Body of pancreas (tissue), 4 donors: ENCODE data around the gene ADAP2. TPM values are rescaled to one million over a fixed set of nuclear protein-coding genes. Genes with fewer than 3 reads are reported as not detected.
"Not testable (repeated sequence)": the region's sequence is repeated elsewhere in the genome, so short reads cannot be mapped to it uniquely, and the experiment has no call there.

ENCODE experiments used
- ATAC-seq: fragments of 150-250 bp; one replicate; pipeline ENCODE4 v1.9.1; 2016
- DNase-seq, 4 donors: peaks; one replicate each; pipeline ENCODE4 v3.0.0-alpha.2; 2019
- H3K27ac ChIP-seq, 4 donors: fragments of 200-600 bp; sonication (generic); 1 replicate in 3 of 4; 2 replicates in 1 of 4; pipeline versions ENCODE4 v1.5.1 to v1.6.1; 2016 to 2019; ENCODE audit warnings: mild to moderate bottlenecking in 1 of 4, mixed read lengths in 1 of 4, moderate library complexity in 1 of 4
- H3K27me3 ChIP-seq, 2 donors: fragments of 200-600 bp; sonication (generic); one replicate each; pipeline ENCODE4 v1.6.0; 2016; ENCODE audit warnings: mild to moderate bottlenecking in 1 of 2
- H3K36me3 ChIP-seq, 2 donors: fragments of 200-600 bp; sonication (generic); replicated peaks in 1 of 2; 2 replicates each; pipeline ENCODE4 v1.5.1; 2016; ENCODE audit warnings: low read depth in 2 of 2; ENCODE audit not compliant: insufficient read depth in 1 of 2
- H3K4me1 ChIP-seq: fragments of 200-600 bp; sonication (generic); one replicate; pipeline ENCODE4 v1.6.0; 2016
- H3K4me3 ChIP-seq, 2 donors: fragments of 200-600 bp; sonication (generic); 1 replicate in 1 of 2; 2 replicates in 1 of 2; pipeline ENCODE4 v1.5.1; 2016 to 2019
- H3K9me3 ChIP-seq, 3 donors: fragments of 200-600 bp; sonication (generic); 1 replicate in 2 of 3; 2 replicates in 1 of 3; pipeline ENCODE4 v1.5.1; 2016
- CTCF ChIP-seq, 7 experiments: fragments of 450-650 bp in 4 of 7; fragments of 200-600 bp in 3 of 7; sonication (generic) in 3 of 7; IDR thresholded peaks; one replicate each; pipeline ENCODE4 v1.5.1; 2016 to 2019; ENCODE audit warnings: antibody characterized with exemption in 7 of 7
- POLR2A ChIP-seq, 3 donors: fragments of 450-650 bp; IDR thresholded peaks; one replicate each; pipeline ENCODE4 v1.6.1; 2016; ENCODE audit warnings: antibody characterized with exemption in 3 of 3, mild to moderate bottlenecking in 2 of 3
- WGBS, 2 donors: methylation state at CpG; one replicate each; pipeline ENCODE4 v1.1.5; 2017; 5-methylcytosine and 5-hydroxymethylcytosine counted together
- intact Hi-C: fragments of 100-400 bp; cut with DNase I; formaldehyde crosslinking; loops from one replicate; pipeline ENCODE4 v1.15.1; 2023
- total RNA-seq, 2 donors: library from RNA; depleted of rRNA; stranded (reverse); fragments of >200 nt; gene quantifications; one replicate each; pipeline ENCODE4 v1.1.0, GENCODE V29; 2016

Gene ADAP2
- total RNA-seq, 2 donors from 2014 or later: 13.7 to 14.8 TPM

- Histone ChIP-seq H3K27me3 (no peaks in the 10 kb centered on the region), H3K4me3 (no peak overlapping the region), H3K9me3 (no peaks in the 10 kb centered on the region), H3K4me1 (no peaks in the 10 kb centered on the region), H3K36me3 (no peaks in the 10 kb centered on the region), H3K27ac (peak overlapping the region in 1 of 4 donors; percentile 33)
- ATAC-seq: no peak
- WGBS, 2 donors: 79 to 84% methylated on average over 9 of the region's 9 CpGs
- peak in 1 of 4 donors; percentile 25 for DNase-seq
- TF ChIP-seq CTCF (IDR thresholded peaks at IDR 0.05): no peak
- TF ChIP-seq POLR2A (IDR thresholded peaks at IDR 0.05): no peak
- intact Hi-C loops: no loop called here
These were observed 39.8 kb downstream of the ADAP2 start for GRCh38 chr17:30961209-30962188.

DNA sequence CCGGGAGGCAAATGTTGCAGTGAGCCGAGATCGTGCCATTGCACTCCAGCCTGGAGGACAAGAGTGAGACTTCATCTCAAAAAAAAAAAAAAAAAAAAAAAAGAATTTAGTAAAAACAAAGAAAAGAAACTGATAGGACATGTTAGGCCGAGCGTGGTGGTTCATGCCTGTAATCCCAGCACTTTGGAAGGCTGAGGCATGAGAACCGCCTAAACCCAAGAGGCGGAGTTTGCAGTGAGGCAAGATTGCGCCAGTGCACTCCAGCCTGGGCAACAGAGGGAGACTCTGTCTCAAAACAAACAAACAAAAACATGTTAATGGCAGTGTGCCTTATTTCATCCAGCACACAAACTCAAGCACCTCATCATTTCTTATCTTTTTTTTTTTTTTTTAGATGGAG lies 42.6 kb downstream of the ADAP2 start:
- intact Hi-C loops, H3K9me3 ChIP-seq, H3K4me1 ChIP-seq, H3K36me3 ChIP-seq, DNase-seq, H3K4me3 ChIP-seq, H3K27me3 ChIP-seq, H3K27ac ChIP-seq, ATAC-seq: not testable (repeated sequence)
- WGBS, 2 donors: 94 to 98% methylated on average over 8 of the region's 8 CpGs

DNA sequence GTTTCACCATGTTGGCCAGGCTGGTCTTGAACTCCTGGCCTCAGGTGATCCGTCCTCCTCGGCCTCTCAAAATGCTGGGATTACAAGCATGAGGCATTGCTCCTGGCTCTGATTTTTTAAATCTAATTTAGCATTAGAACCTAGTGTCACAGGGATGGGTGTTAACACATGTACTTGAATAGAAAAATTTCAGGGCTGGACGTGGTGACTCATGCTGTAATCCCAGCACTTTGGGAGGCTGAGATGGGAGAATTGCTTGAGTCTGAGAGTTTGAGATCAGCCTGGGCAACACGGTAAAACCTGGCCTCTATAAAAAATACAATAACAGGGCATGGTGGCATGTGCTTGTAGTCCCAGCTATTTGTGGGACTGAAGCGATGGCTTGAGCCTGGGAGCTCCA lies 43.1 kb downstream of the ADAP2 start:
- no peak for DNase-seq
- intact Hi-C loops: no loop called here

DNA sequence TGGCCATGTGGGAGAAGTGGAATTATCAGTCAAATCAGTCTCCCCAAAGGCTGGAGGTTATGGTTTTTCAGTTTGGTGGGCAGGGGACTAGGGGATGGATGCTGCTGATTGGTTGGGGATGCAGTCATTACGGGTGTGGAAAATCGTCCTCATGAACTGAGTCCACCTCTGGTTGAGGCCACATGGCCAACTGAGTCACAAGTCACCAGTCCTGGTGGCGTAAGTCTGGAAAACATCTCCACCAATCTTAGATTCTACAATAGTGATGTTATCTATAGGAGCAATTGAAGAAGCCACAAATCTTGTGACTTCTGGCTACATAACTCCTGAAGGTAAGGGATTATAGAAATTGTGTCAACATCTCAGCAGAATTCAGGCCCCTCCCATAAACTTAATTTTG lies 43.9 kb downstream of the ADAP2 start:
- intact Hi-C loops: no loop called here
- Histone ChIP-seq H3K27ac (no peak overlapping the region), H3K36me3 (no peaks in the 10 kb centered on the region), H3K27me3 (no peaks in the 10 kb centered on the region), H3K4me1 (no peaks in the 10 kb centered on the region), H3K9me3 (no peaks in the 10 kb centered on the region), H3K4me3 (no peak overlapping the region)
- no peak for TF ChIP-seq POLR2A (IDR thresholded peaks at IDR 0.05)
- no peak for TF ChIP-seq CTCF (IDR thresholded peaks at IDR 0.05)
- WGBS, 2 donors: 76 to 82% methylated on average over 3 of the region's 3 CpGs
- DNase-seq (no peak), ATAC-seq (no peak)

More for the DNA sequence above, 43.1 kb downstream of the ADAP2 start:
- H3K27ac ChIP-seq: no peak overlapping the region
- no peak overlapping the region for H3K4me3 ChIP-seq
- no peak for TF ChIP-seq POLR2A (IDR thresholded peaks at IDR 0.05)
- no peak for TF ChIP-seq CTCF (IDR thresholded peaks at IDR 0.05)
- no peaks in the 10 kb centered on the region for H3K27me3 ChIP-seq
- H3K4me1 ChIP-seq: no peaks in the 10 kb centered on the region
- H3K9me3 ChIP-seq: no peaks in the 10 kb centered on the region
- 83 to 89% methylated on average over 5 of the region's 5 CpGs for WGBS, 2 donors
- no peak for ATAC-seq
- H3K36me3 ChIP-seq: no peaks in the 10 kb centered on the region

DNA sequence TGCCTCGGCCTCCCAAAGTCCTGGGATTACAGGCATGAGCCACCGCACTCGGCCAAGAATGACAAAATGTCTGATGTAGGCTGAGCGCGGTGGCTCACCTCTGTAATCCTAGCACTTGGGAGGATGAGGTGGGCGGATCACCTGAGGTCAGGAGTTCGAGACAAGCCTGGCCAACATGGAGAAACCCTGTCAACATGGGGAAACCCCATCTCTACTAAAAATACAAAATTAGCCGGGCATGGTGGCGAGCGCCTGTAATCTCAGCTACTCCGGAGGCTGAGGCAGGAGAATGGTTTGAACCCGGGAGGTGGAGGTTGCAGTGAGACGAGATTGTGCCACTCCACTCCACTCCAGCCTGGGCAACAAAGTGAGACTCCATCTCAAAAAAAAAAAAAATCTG lies 46.2 kb downstream of the ADAP2 start:
- H3K27me3 ChIP-seq, DNase-seq, H3K4me3 ChIP-seq, H3K36me3 ChIP-seq, ATAC-seq, intact Hi-C loops, H3K9me3 ChIP-seq: not testable (repeated sequence)
- H3K4me1 ChIP-seq: peaks cover 13% of the 10 kb centered on the region
- 88 to 95% methylated on average over 13 of the region's 13 CpGs for WGBS, 2 donors
- H3K27ac ChIP-seq: peak overlapping the region in 1 of 4 donors; percentile 53
